Measurements from ENCODE around the gene SPI1. TPM values are rescaled to one million over a fixed set of nuclear protein-coding genes. Genes with fewer than 3 reads are reported as not detected.

SPI1 gene
- polyA plus RNA-seq, 1 experiment, result not detected

- no peak overlapping the region for H3K4me3 ChIP-seq (ENCODE audit: low read depth, low read length)
- H3K36me3 ChIP-seq (ENCODE audit: control insufficient read depth, insufficient read depth, low read length), result no peaks in the 10 kb centered on the region
- no peak for DNase-seq (ENCODE audit: low read depth)
- CTCF ChIA-PET, result interaction anchor here (1.2 to 4.7 kb wide), 4 partner anchors 13 to 19 kb away, joined by 3 to 32 read pairs (median 16); no protein-coding TSS in a partner anchor
- POLR2A ChIA-PET, result no interaction called here
- TF ChIP-seq CTCF (IDR thresholded peaks at IDR 0.05; ENCODE audit: insufficient read depth, low read depth, low read length), result no peak
- H3K27me3 ChIP-seq (ENCODE audit: control insufficient read depth, insufficient read depth, low read length), result no peaks in the 10 kb centered on the region
Measured at GRCh38 chr11:47390422-47390760, 12.0 kb upstream of the SPI1 start.

DNA sequence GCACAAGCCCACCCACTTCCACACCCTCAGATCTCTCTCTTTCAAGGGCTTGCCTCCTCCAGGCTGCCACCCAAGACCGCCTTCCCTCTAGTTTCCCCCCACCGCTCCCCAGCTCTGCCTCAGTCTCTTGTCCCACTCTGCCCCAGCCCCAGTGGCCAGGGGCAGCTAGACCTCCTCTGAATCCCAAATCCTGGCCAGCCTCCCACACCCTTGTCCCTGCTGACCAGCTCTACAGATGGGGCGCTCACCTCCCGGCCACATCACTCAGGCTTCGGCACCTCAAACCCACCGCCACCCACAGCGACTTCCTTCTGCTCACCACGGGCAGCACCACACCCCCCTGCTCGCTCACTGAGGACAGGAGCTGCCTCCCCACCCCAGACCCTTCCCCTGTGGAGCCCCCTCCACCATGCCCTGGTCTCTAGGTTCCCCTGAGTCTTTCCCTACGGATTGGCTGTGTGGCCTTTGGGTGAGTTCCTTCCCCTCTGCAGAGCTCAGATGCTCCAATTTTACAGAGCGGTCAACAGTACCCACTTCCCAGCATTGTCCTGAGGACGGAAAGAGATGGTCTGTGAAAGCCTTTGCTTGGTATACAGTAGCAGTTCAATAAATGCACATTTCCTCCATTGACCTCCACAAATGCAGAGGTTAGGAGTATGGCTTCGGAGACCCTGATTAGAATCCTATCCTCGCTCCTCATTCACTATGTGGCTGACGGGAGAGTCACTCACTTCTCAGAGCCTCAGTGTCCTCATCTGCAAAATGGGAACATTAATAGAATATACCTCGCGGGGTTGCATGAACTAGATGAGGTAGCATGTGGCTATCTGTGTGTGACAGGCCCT is 11.5 kb upstream of the SPI1 start:
- CTCF ChIA-PET, result interaction anchor here (1.2 to 3.2 kb wide), 3 partner anchors 14 to 20 kb away, joined by 3 to 28 read pairs (median 4); no protein-coding TSS in a partner anchor

GRCh38 chr11:47388697-47389576 is 10.6 kb upstream of the SPI1 start:
- ChIA-PET POLR2A (no interaction called here), CTCF (interaction anchor here (0.9 to 3.2 kb wide), 3 partner anchors 9 to 66 kb away, joined by 3 to 28 read pairs (median 4); no protein-coding TSS in a partner anchor)
- Histone ChIP-seq H3K4me3 (ENCODE audit: low read depth, low read length) (no peak overlapping the region), H3K36me3 (ENCODE audit: control insufficient read depth, insufficient read depth, low read length) (no peaks in the 10 kb centered on the region), H3K27me3 (ENCODE audit: control insufficient read depth, insufficient read depth, low read length) (no peaks in the 10 kb centered on the region)
- DNase-seq (ENCODE audit: low read depth), result no peak
- TF ChIP-seq CTCF (IDR thresholded peaks at IDR 0.05; ENCODE audit: insufficient read depth, low read depth, low read length), result no peak

More for the DNA sequence above, 11.5 kb upstream of the SPI1 start:
- TF ChIP-seq CTCF (IDR thresholded peaks at IDR 0.05; ENCODE audit: insufficient read depth, low read depth, low read length), result no peak
- no peak for DNase-seq (ENCODE audit: low read depth)
- Histone ChIP-seq H3K27me3 (ENCODE audit: control insufficient read depth, insufficient read depth, low read length) (no peaks in the 10 kb centered on the region), H3K4me3 (ENCODE audit: low read depth, low read length) (no peak overlapping the region), H3K36me3 (ENCODE audit: control insufficient read depth, insufficient read depth, low read length) (no peaks in the 10 kb centered on the region)
- POLR2A ChIA-PET, result no interaction called here

- TF ChIP-seq CTCF (IDR thresholded peaks at IDR 0.05; ENCODE audit: insufficient read depth, low read depth, low read length), result no peak
- no peak for DNase-seq (ENCODE audit: low read depth)
- peaks cover 2% of the 10 kb centered on the region; the same call in 1 of the 2 replicates for H3K27me3 ChIP-seq (ENCODE audit: control insufficient read depth, insufficient read depth, low read length)
- H3K4me3 ChIP-seq (ENCODE audit: low read depth, low read length), result no peak overlapping the region
- CTCF ChIA-PET, result interaction anchor here (0.6 to 3.2 kb wide), 4 partner anchors 8 to 66 kb away, joined by 3 to 28 read pairs (median 4); no protein-coding TSS in a partner anchor
- no peaks in the 10 kb centered on the region for H3K36me3 ChIP-seq (ENCODE audit: control insufficient read depth, insufficient read depth, low read length)
- POLR2A ChIA-PET, result no interaction called here
Measured at GRCh38 chr11:47387944-47388696, 9.8 kb upstream of the SPI1 start.
